GM13977 (cell line): Measurements from ENCODE around the gene SEC11A.
"Not testable (repeated sequence)": the region's sequence is repeated elsewhere in the genome, so short reads cannot be mapped to it uniquely, and the experiment has no call there.

ENCODE experiments used
- DNase-seq: peaks from one replicate; pipeline ENCODE4 v3.0.0; 2012; ENCODE audit warnings: low spot score
- CTCF ChIP-seq: IDR thresholded peaks from 2 replicates; pipeline ENCODE4 v1.5.1; 2012; ENCODE audit warnings: mild to moderate bottlenecking, control low read depth; ENCODE audit not compliant: insufficient read depth; ENCODE audit errors: extremely low read depth, missing control alignments
- in situ Hi-C: fragments of 300-500 bp; cut with MboI; formaldehyde crosslinking; loops from one replicate; pipeline ENCODE4 v1.12.0; 2022; ENCODE audit warnings: low sequenced_read_pairs, low pct_unique_long_range_greater_than_20kb, mixed read lengths, inconsistent platforms; ENCODE audit not compliant: unreplicated experiment

SEC11A gene

GRCh38 chr15:84699538-84700191, 16.3 kb downstream of the SEC11A start:
- in situ Hi-C loops = no loop called here
- DNase-seq = no peak
- TF ChIP-seq CTCF = no peak

GRCh38 chr15:84697236-84697990, 18.5 kb downstream of the SEC11A start:
- no peak for TF ChIP-seq CTCF
- DNase-seq = no peak
- in situ Hi-C loops = no loop called here

GRCh38 chr15:84696757-84697156, 19.2 kb downstream of the SEC11A start:
- no peak for DNase-seq
- TF ChIP-seq CTCF = no peak
- in situ Hi-C loops = no loop called here

- in situ Hi-C loops = no loop called here
- no peak for DNase-seq
- TF ChIP-seq CTCF = no peak
Measured at GRCh38 chr15:84690342-84690741, 25.6 kb downstream of the SEC11A start.

- in situ Hi-C loops = no loop called here
- no peak for TF ChIP-seq CTCF
- no peak for DNase-seq
Measured at GRCh38 chr15:84689858-84690257, 26.1 kb downstream of the SEC11A start.

GRCh38 chr15:84686446-84686845, 29.5 kb downstream of the SEC11A start:
- in situ Hi-C loops, DNase-seq: not testable (repeated sequence)

GRCh38 chr15:84685304-84685703, 30.6 kb downstream of the SEC11A start:
- TF ChIP-seq CTCF = no peak
- in situ Hi-C loops = no loop called here
- no peak for DNase-seq
